Caco-2 (cell line): Measurements from ENCODE around the gene AQP9. TPM values are rescaled to one million over a fixed set of nuclear protein-coding genes. Genes with fewer than 3 reads are reported as not detected.

Experiments
- BruUV-seq: library from RNA; stranded (reverse); fragments of 400-500 nt; replicated peaks from 2 replicates; lab custom pipeline; 2021; lab: Mats Ljungman, UMichigan
- CTCF ChIA-PET: fragments of 300-600 bp; sonication (Branson Sonifier 250); formaldehyde crosslinking; loops from one replicate; lab custom pipeline; 2022; ENCODE audit warnings: antibody characterized with exemption; lab: Charles Lee
- POLR2A ChIA-PET: fragments of 300-600 bp; sonication (Branson Sonifier 250); formaldehyde crosslinking; loops from one replicate; lab custom pipeline; 2022; ENCODE audit warnings: antibody characterized with exemption; lab: Charles Lee
- DNase-seq, 2 experiments: peaks; one replicate each; pipeline versions ENCODE4 v3.0.0 to v3.0.0-alpha.2; 2020 to 2022
- H3K27me3 ChIP-seq: replicated peaks from 2 replicates; pipeline ENCODE4 v1.6.0; 2011; ENCODE audit warnings: low read length; ENCODE audit not compliant: control insufficient read depth, insufficient read depth
- H3K36me3 ChIP-seq: 2 replicates; pipeline ENCODE4 v1.5.1; 2011; ENCODE audit warnings: low read length; ENCODE audit not compliant: control insufficient read depth, insufficient read depth
- H3K4me1 ChIP-seq: fragments of 250-450 bp; sonication (Bioruptor Pico); 2 replicates; pipeline ENCODE4 v1.5.1; 2020; ENCODE audit warnings: mild to moderate bottlenecking
- H3K4me3 ChIP-seq: 2 replicates; pipeline ENCODE4 v1.5.1; 2011; ENCODE audit warnings: low read depth, mild to moderate bottlenecking, control low read depth, low read length
- H3K9me3 ChIP-seq: fragments of 250-450 bp; sonication (Bioruptor Pico); 2 replicates; pipeline ENCODE4 v1.5.1; 2020; ENCODE audit warnings: mild to moderate bottlenecking, moderate library complexity
- H3K27ac Mint-ChIP-seq: one replicate; pipeline ENCODE4 v1.8.0; 2022; ENCODE audit warnings: mixed read lengths; ENCODE audit not compliant: unreplicated experiment
- H3K27me3 Mint-ChIP-seq: one replicate; pipeline ENCODE4 v1.8.0; 2022; ENCODE audit warnings: mixed read lengths; ENCODE audit not compliant: insufficient read depth, unreplicated experiment
- H3K36me3 Mint-ChIP-seq: one replicate; pipeline ENCODE4 v1.8.0; 2022; ENCODE audit warnings: mild to moderate bottlenecking, mixed read lengths; ENCODE audit not compliant: insufficient read depth, unreplicated experiment
- H3K4me1 Mint-ChIP-seq: one replicate; pipeline ENCODE4 v1.8.0; 2022; ENCODE audit warnings: low read depth, mixed read lengths; ENCODE audit not compliant: unreplicated experiment
- H3K4me3 Mint-ChIP-seq: one replicate; pipeline ENCODE4 v1.8.0; 2022; ENCODE audit warnings: mild to moderate bottlenecking, moderate library complexity, mixed read lengths; ENCODE audit not compliant: unreplicated experiment
- H3K9me3 Mint-ChIP-seq: one replicate; pipeline ENCODE4 v1.8.0; 2022; ENCODE audit warnings: mixed read lengths; ENCODE audit not compliant: unreplicated experiment
- intact Hi-C: fragments of 100-400 bp; cut with micrococcal nuclease; formaldehyde crosslinking; loops from one replicate; pipeline ENCODE4 v1.10.0; 2022; ENCODE audit not compliant: unreplicated experiment
- total RNA-seq: library from RNA; stranded (reverse); gene quantifications from 2 replicates; pipeline ENCODE4 v1.2.3, GENCODE V29; 2022
- TF ChIP-seq, protein P1 (sequence below), 2 experiments: fragments of 200-600 bp in 1 of 2; IDR thresholded peaks; 1 replicate in 1 of 2; 2 replicates in 1 of 2; pipeline versions ENCODE4 v1.5.1 to v1.8.0; 2011 to 2022; ENCODE audit warnings: antibody characterized with exemption in 1 of 2, control low read depth in 1 of 2, inconsistent platforms in 1 of 2, low read depth in 1 of 2, low read length in 1 of 2, mild to moderate bottlenecking in 1 of 2, moderate library complexity in 1 of 2; ENCODE audit not compliant: insufficient read depth in 1 of 2, severe bottlenecking in 1 of 2, unreplicated experiment in 1 of 2

Gene AQP9
- total RNA-seq, 1 experiment from 2014 or later, result not detected

DNA sequence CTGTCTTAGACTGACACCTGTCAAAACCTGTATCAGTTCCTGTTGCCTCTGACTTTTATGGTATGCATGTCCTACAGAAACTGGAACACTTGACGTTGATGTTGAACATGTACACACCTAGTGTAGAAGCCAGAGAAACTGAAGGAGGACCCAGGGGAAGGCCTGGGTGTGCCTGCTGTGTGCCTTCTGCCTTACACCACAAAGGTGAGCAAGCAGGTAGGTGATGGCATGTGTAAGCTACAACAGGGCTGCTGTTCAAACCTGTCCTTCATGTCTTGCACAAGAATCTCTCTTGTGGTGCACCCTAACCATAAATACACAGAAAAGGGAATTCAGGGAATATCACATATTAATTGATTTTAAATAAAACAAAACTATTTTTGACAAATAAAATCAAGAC is 13.6 kb upstream of the AQP9 start:
- H3K9me3 ChIP-seq, result peaks cover 8% of the 10 kb centered on the region; the same call in 1 of the 2 replicates
- Mint-ChIP-seq H3K27ac (no peak overlapping the region), H3K9me3 (no peaks in the 10 kb centered on the region), H3K4me1 (no peaks in the 10 kb centered on the region), H3K27me3 (no peaks in the 10 kb centered on the region), H3K36me3 (no peaks in the 10 kb centered on the region), H3K4me3 (no peak overlapping the region)
- H3K36me3 ChIP-seq, result no peaks in the 10 kb centered on the region
- no peak for DNase-seq
- no TSS peak for BruUV-seq
- no peak overlapping the region for H3K4me3 ChIP-seq
- H3K27me3 ChIP-seq, result no peaks in the 10 kb centered on the region
- no peaks in the 10 kb centered on the region for H3K4me1 ChIP-seq
- TF ChIP-seq, protein P1, sequence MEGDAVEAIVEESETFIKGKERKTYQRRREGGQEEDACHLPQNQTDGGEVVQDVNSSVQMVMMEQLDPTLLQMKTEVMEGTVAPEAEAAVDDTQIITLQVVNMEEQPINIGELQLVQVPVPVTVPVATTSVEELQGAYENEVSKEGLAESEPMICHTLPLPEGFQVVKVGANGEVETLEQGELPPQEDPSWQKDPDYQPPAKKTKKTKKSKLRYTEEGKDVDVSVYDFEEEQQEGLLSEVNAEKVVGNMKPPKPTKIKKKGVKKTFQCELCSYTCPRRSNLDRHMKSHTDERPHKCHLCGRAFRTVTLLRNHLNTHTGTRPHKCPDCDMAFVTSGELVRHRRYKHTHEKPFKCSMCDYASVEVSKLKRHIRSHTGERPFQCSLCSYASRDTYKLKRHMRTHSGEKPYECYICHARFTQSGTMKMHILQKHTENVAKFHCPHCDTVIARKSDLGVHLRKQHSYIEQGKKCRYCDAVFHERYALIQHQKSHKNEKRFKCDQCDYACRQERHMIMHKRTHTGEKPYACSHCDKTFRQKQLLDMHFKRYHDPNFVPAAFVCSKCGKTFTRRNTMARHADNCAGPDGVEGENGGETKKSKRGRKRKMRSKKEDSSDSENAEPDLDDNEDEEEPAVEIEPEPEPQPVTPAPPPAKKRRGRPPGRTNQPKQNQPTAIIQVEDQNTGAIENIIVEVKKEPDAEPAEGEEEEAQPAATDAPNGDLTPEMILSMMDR (IDR thresholded peaks at IDR 0.05; ENCODE audit: insufficient read depth in 1 of 2, low read depth in 1 of 2, low read length in 1 of 2, severe bottlenecking in 1 of 2, unreplicated experiment in 1 of 2), result no peak
- intact Hi-C loops, result no loop called here
- POLR2A ChIA-PET, result no interaction called here
- CTCF ChIA-PET, result no interaction called here

DNA sequence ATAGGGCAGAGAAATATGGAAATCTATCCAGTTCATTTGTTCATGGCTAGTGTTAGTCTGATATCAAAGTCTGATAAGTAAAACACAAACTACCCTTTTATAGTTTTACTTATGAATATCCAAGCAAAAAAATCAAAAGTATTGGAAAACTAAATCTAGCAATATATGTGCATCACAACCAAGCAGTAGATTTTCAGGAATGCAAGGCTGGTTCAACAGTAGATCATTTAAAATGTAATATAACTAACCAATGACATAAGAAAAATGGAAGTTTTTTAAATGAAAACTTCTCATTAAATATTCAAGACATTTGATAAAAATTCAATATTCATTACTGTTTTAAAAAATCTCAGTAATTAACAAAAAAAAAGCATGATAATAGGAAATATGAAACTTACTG is 12.8 kb upstream of the AQP9 start:
- Mint-ChIP-seq H3K4me3 (no peak overlapping the region), H3K36me3 (no peaks in the 10 kb centered on the region), H3K27me3 (no peaks in the 10 kb centered on the region), H3K9me3 (no peaks in the 10 kb centered on the region), H3K27ac (no peak overlapping the region), H3K4me1 (no peaks in the 10 kb centered on the region)
- ChIA-PET CTCF (no interaction called here), POLR2A (no interaction called here)
- Histone ChIP-seq H3K36me3 (no peaks in the 10 kb centered on the region), H3K4me1 (no peaks in the 10 kb centered on the region), H3K4me3 (no peak overlapping the region), H3K9me3 (peaks cover 8% of the 10 kb centered on the region; the same call in 1 of the 2 replicates), H3K27me3 (no peaks in the 10 kb centered on the region)
- TF ChIP-seq, protein P1 (IDR thresholded peaks at IDR 0.05; ENCODE audit: insufficient read depth in 1 of 2, low read depth in 1 of 2, low read length in 1 of 2, severe bottlenecking in 1 of 2, unreplicated experiment in 1 of 2), result no peak
- intact Hi-C loops, result no loop called here
- no peak for DNase-seq
- BruUV-seq, result no TSS peak

DNA sequence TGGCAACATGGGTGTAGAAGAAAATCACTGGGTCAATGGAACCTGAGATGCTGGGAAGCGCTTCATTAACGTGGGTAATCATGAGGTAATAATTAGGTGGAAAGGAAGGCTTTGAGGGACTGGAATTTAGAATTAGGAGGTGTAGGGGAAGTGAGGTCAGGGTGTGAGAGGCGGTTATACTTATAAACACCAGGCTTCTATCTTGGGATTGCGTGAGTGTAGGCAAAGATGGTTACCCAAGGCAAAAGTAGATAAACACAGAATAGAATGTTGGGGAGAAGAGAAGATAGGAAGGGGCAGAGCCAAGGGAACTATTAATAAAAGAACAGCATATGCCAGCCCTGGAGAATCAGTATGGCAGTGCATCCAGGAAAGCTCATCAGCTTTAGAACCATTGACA is 3.3 kb upstream of the AQP9 start:
- Histone ChIP-seq H3K27me3 (no peaks in the 10 kb centered on the region; the same call in 1 of the 2 replicates), H3K9me3 (no peaks in the 10 kb centered on the region), H3K36me3 (no peaks in the 10 kb centered on the region), H3K4me1 (no peaks in the 10 kb centered on the region), H3K4me3 (no peak overlapping the region)
- peaks cover 29% of the 10 kb centered on the region for H3K27me3 Mint-ChIP-seq
- no TSS peak for BruUV-seq
- H3K27ac Mint-ChIP-seq, result no peak overlapping the region
- no peaks in the 10 kb centered on the region for H3K9me3 Mint-ChIP-seq
- DNase-seq, result no peak
- ChIA-PET POLR2A (no interaction called here), CTCF (no interaction called here)
- H3K4me3 Mint-ChIP-seq, result no peak overlapping the region
- no peaks in the 10 kb centered on the region for H3K4me1 Mint-ChIP-seq
- H3K36me3 Mint-ChIP-seq, result no peaks in the 10 kb centered on the region
- intact Hi-C loops, result no loop called here
- TF ChIP-seq, protein P1 (IDR thresholded peaks at IDR 0.05; ENCODE audit: insufficient read depth in 1 of 2, low read depth in 1 of 2, low read length in 1 of 2, severe bottlenecking in 1 of 2, unreplicated experiment in 1 of 2), result no peak
